ENCODE data around the gene ACOT8. TPM values are rescaled to one million over a fixed set of nuclear protein-coding genes. Genes with fewer than 3 reads are reported as not detected.

ACOT8 gene
- total and polyA plus RNA-seq, 9 of the 15 experiments (the other 6 are each of a cell fraction or from before 2014, with no cell fraction given) = 8.2 to 46.7 (median 20.7) TPM

DNA sequence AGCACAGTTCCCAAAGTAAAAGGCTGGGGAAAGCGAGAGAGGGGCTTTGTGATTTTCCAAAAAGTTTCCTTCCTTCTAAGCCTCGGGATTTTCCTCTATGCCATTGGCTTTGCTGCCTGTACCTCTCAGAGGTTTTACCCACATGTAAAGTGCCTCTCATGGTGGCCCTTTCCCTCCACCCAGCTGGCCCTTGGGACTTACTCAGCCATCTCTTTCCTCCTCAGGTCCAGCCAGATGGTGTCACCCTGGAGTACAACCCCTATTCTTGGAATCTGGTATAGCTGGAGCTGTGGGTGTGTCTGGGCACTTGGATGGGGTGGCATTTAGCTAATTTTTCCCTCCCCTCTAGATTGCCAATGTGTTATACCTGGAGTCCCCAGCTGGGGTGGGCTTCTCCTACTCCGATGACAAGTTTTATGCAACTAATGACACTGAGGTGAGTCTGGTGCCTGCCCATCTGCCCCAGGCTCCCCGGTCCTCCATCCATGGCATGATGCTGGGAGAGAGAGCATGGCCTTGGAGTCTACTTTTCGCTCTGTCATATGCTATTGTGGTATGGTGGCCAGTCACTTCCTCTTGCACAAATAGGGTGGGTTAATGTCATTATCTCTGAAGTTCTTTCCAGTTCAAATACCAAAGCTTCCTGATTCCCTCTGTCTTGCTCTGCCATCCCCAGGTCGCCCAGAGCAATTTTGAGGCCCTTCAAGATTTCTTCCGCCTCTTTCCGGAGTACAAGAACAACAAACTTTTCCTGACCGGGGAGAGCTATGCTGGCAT, 35.0 kb upstream of the ACOT8 start (continued):
- TF ChIP-seq, protein P1, sequence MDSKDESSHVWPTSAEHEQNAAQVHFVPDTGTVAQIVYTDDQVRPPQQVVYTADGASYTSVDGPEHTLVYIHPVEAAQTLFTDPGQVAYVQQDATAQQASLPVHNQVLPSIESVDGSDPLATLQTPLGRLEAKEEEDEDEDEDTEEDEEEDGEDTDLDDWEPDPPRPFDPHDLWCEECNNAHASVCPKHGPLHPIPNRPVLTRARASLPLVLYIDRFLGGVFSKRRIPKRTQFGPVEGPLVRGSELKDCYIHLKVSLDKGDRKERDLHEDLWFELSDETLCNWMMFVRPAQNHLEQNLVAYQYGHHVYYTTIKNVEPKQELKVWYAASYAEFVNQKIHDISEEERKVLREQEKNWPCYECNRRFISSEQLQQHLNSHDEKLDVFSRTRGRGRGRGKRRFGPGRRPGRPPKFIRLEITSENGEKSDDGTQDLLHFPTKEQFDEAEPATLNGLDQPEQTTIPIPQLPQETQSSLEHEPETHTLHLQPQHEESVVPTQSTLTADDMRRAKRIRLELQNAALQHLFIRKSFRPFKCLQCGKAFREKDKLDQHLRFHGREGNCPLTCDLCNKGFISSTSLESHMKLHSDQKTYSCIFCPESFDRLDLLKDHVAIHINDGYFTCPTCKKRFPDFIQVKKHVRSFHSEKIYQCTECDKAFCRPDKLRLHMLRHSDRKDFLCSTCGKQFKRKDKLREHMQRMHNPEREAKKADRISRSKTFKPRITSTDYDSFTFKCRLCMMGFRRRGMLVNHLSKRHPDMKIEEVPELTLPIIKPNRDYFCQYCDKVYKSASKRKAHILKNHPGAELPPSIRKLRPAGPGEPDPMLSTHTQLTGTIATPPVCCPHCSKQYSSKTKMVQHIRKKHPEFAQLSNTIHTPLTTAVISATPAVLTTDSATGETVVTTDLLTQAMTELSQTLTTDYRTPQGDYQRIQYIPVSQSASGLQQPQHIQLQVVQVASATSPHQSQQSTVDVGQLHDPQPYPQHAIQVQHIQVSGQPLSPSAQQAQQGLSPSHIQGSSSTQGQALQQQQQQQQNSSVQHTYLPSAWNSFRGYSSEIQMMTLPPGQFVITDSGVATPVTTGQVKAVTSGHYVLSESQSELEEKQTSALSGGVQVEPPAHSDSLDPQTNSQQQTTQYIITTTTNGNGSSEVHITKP (IDR thresholded peaks at IDR 0.05; ENCODE audit: partially characterized antibody) = peak; percentile 54
- peak; percentile 11 to 50; a peak in 3 of 4 replicates for TF ChIP-seq RAD21 (CRISPR knock-in tag; conservative IDR thresholded peaks at IDR 0.05 in 1 of 2, IDR thresholded peaks at IDR 0.05 in 1 of 2)
- TF ChIP-seq ZFP30 (CRISPR knock-in tag; IDR thresholded peaks at IDR 0.05; ENCODE audit: borderline replicate concordance) = no peak
- TF ChIP-seq ZNF41 (CRISPR knock-in tag; conservative IDR thresholded peaks at IDR 0.05) = peak; percentile 51; the same call in 1 of the 2 replicates
- no peak for TF ChIP-seq DEAF1 (CRISPR knock-in tag; IDR thresholded peaks at IDR 0.05)
- peak in 1 of 3 experiments; percentile 4 for TF ChIP-seq YY1 (IDR thresholded peaks at IDR 0.05; ENCODE audit: borderline replicate concordance in 1 of 3, control insufficient read depth in 1 of 3, extremely low read depth in 1 of 3, insufficient read depth in 3 of 3, insufficient read length in 1 of 3, insufficient replicate concordance in 2 of 3, low read depth in 1 of 3, low read length in 2 of 3)
- TF ChIP-seq, protein P2, sequence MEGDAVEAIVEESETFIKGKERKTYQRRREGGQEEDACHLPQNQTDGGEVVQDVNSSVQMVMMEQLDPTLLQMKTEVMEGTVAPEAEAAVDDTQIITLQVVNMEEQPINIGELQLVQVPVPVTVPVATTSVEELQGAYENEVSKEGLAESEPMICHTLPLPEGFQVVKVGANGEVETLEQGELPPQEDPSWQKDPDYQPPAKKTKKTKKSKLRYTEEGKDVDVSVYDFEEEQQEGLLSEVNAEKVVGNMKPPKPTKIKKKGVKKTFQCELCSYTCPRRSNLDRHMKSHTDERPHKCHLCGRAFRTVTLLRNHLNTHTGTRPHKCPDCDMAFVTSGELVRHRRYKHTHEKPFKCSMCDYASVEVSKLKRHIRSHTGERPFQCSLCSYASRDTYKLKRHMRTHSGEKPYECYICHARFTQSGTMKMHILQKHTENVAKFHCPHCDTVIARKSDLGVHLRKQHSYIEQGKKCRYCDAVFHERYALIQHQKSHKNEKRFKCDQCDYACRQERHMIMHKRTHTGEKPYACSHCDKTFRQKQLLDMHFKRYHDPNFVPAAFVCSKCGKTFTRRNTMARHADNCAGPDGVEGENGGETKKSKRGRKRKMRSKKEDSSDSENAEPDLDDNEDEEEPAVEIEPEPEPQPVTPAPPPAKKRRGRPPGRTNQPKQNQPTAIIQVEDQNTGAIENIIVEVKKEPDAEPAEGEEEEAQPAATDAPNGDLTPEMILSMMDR (IDR thresholded peaks at IDR 0.05 in 2 of 3, conservative IDR thresholded peaks at IDR 0.05 in 1 of 3; ENCODE audit: insufficient read depth in 2 of 3, low read depth in 1 of 3, low read length in 3 of 3) = peak; percentile 33 to 43 (median 37); a peak in 4 of 6 replicates

All from K562 (cell line).